Fibroblast of lung (primary cell): ENCODE data around the gene SPHK2.
"Not testable (repeated sequence)": the region's sequence is repeated elsewhere in the genome, so short reads cannot be mapped to it uniquely, and the experiment has no call there.

Experiments used
- CTCF ChIP-seq, 2 donors: IDR thresholded peaks in 1 of 2; conservative IDR thresholded peaks in 1 of 2; 1 replicate in 1 of 2; 2 replicates in 1 of 2; pipeline ENCODE4 v1.5.1; 2011 to 2012; ENCODE audit warnings: low read length in 2 of 2, control low read depth in 1 of 2, inconsistent platforms in 1 of 2, low read depth in 1 of 2, mild to moderate bottlenecking in 1 of 2
- EZH2 ChIP-seq: IDR thresholded peaks from 2 replicates; pipeline ENCODE4 v1.5.1; 2012; ENCODE audit warnings: low read length, control low read depth, mild to moderate bottlenecking; ENCODE audit errors: missing control alignments

- TF ChIP-seq CTCF (conservative IDR thresholded peaks at IDR 0.05 in 1 of 2, IDR thresholded peaks at IDR 0.05 in 1 of 2; ENCODE audit: low read depth in 1 of 2, low read length in 2 of 2); EZH2: not testable (repeated sequence)
These were observed 60.7 kb downstream of the SPHK2 start for GRCh38 chr19:48680006-48680405.
